ENCODE results near the gene ZNF518B.

Gene ZNF518B

DNA sequence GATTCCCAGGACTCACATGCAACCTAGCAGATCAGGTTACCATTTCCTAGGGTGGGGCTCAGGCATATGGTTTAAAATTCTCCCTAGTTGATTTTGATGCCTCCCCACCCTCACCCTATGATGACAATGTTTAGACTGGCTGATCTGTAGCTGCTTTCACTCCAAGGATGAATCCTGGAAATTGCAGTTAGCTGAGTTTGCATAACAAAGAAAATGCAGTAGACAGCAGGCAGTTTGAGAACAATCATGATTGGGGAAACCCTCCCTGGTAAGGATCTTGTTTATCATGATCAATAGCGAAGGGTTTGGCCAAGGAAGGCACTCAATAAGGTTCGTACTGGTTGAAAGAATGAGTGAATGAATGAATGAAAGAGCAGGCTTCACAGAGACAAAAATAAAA lies 2.1 kb downstream of the ZNF518B start:
- Histone ChIP-seq H2BK5ac (ENCODE audit: low read length) (no peak overlapping the region), H4K91ac (ENCODE audit: low read depth, low read length, poor library complexity) (no peak overlapping the region), H3K4ac (ENCODE audit: low read length) (no peak overlapping the region), H2BK120ac (ENCODE audit: low read depth, low read length) (no peak overlapping the region), H3K79me1 (ENCODE audit: low read depth, low read length) (peaks cover 15% of the 10 kb centered on the region), H3K27me3 (ENCODE audit: control insufficient read depth in 3 of 3, insufficient read depth in 3 of 3, low read depth in 1 of 3, low read length in 3 of 3) (peaks cover 4 to 16% (median 13%) of the 10 kb centered on the region in 3 experiments), H3K14ac (ENCODE audit: low read length) (no peak overlapping the region), H3K4me3 (ENCODE audit: low read length in 2 of 2) (no peak overlapping the region), H3K36me3 (replicated peaks in 1 of 2; ENCODE audit: control insufficient read depth in 2 of 2, insufficient read depth in 2 of 2, low read length in 2 of 2) (peaks cover 23 to 51% of the 10 kb centered on the region in 2 donors), H3K27ac (replicated peaks; ENCODE audit: low read length) (no peak overlapping the region), H3K23ac (ENCODE audit: low read depth, low read length, poor library complexity) (no peak overlapping the region), H3K18ac (ENCODE audit: low read length) (no peak overlapping the region), H3K9me3 (replicated peaks in 1 of 2; ENCODE audit: control insufficient read depth in 2 of 2, insufficient read depth in 1 of 2, low read depth in 1 of 2, low read length in 2 of 2) (peaks cover 23 to 32% of the 10 kb centered on the region in 2 donors), H2AFZ (ENCODE audit: low read length) (no peak overlapping the region), H2BK15ac (ENCODE audit: low read length) (no peak overlapping the region), H2AK5ac (ENCODE audit: low read depth, low read length) (no peak overlapping the region), H2BK12ac (ENCODE audit: low read length) (no peak overlapping the region), H4K8ac (ENCODE audit: low read depth, low read length) (no peak overlapping the region), H3K4me2 (ENCODE audit: insufficient read depth, low read length, poor library complexity, severe bottlenecking) (no peak overlapping the region), H3K9ac (ENCODE audit: low read depth, low read length, poor library complexity) (no peak overlapping the region), H3K4me1 (ENCODE audit: control insufficient read depth in 2 of 2, insufficient read depth in 1 of 2, low read depth in 1 of 2, low read length in 2 of 2) (peaks cover 0 to 5% of the 10 kb centered on the region in 2 donors)
- no peak for DNase-seq (ENCODE audit: low spot score)
- WGBS, 2 donors (ENCODE audit: extremely low coverage in 2 of 2, insufficient read length in 2 of 2, insufficient replicate concordance in 1 of 2) = no CpG with 5 or more reads among the region's 2 CpGs

DNA sequence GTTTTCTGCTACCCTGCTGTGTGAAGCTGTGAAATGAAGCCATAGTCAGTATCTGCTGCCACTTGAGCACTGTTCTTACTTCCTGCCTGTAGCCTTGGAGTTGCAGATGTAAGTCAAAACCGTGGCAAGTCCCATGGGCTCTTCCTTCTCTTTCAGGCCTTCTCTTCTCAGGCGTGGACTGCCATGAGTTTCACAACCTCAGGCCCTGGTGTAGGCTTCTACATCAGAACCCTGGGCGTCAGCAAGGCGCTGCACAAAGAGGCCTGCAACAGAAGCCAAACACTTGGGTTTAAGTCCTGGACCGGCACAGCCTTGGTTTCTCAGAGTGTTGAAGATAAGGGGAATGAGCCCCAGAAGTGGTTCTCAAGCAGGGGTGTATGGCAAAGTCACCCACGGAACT lies 2.5 kb downstream of the ZNF518B start:
- H4K8ac ChIP-seq (ENCODE audit: low read depth, low read length) = no peak overlapping the region
- no peak for DNase-seq (ENCODE audit: low spot score)
- H3K23ac ChIP-seq (ENCODE audit: low read depth, low read length, poor library complexity) = no peak overlapping the region
- H4K91ac ChIP-seq (ENCODE audit: low read depth, low read length, poor library complexity) = no peak overlapping the region
- H2AK5ac ChIP-seq (ENCODE audit: low read depth, low read length) = no peak overlapping the region
- no peak overlapping the region for H3K18ac ChIP-seq (ENCODE audit: low read length)
- peaks cover 23 to 32% of the 10 kb centered on the region in 2 donors for H3K9me3 ChIP-seq (replicated peaks in 1 of 2; ENCODE audit: control insufficient read depth in 2 of 2, insufficient read depth in 1 of 2, low read depth in 1 of 2, low read length in 2 of 2)
- no peak overlapping the region for H2BK120ac ChIP-seq (ENCODE audit: low read depth, low read length)
- H2BK5ac ChIP-seq (ENCODE audit: low read length) = no peak overlapping the region
- peaks cover 15% of the 10 kb centered on the region for H3K79me1 ChIP-seq (ENCODE audit: low read depth, low read length)
- no CpG with 5 or more reads among the region's 6 CpGs for WGBS, 2 donors (ENCODE audit: extremely low coverage in 2 of 2, insufficient read length in 2 of 2, insufficient replicate concordance in 1 of 2)
- peaks cover 4 to 16% (median 12%) of the 10 kb centered on the region in 3 experiments for H3K27me3 ChIP-seq (ENCODE audit: control insufficient read depth in 3 of 3, insufficient read depth in 3 of 3, low read depth in 1 of 3, low read length in 3 of 3)
- no peak overlapping the region for H2BK12ac ChIP-seq (ENCODE audit: low read length)
- H3K36me3 ChIP-seq (replicated peaks in 1 of 2; ENCODE audit: control insufficient read depth in 2 of 2, insufficient read depth in 2 of 2, low read length in 2 of 2) = peaks cover 26 to 55% of the 10 kb centered on the region in 2 donors
- H3K14ac ChIP-seq (ENCODE audit: low read length) = no peak overlapping the region
- H3K4me2 ChIP-seq (ENCODE audit: insufficient read depth, low read length, poor library complexity, severe bottlenecking) = no peak overlapping the region
- H2BK15ac ChIP-seq (ENCODE audit: low read length) = no peak overlapping the region
- H3K4ac ChIP-seq (ENCODE audit: low read length) = no peak overlapping the region
- peaks cover 0 to 5% of the 10 kb centered on the region in 2 donors for H3K4me1 ChIP-seq (ENCODE audit: control insufficient read depth in 2 of 2, insufficient read depth in 1 of 2, low read depth in 1 of 2, low read length in 2 of 2)
- H3K27ac ChIP-seq (replicated peaks; ENCODE audit: low read length) = no peak overlapping the region
- no peak overlapping the region for H2AFZ ChIP-seq (ENCODE audit: low read length)
- H3K4me3 ChIP-seq (ENCODE audit: low read length in 2 of 2) = no peak overlapping the region
- H3K9ac ChIP-seq (ENCODE audit: low read depth, low read length, poor library complexity) = no peak overlapping the region

- peaks cover 0 to 5% of the 10 kb centered on the region in 2 donors for H3K4me1 ChIP-seq (ENCODE audit: control insufficient read depth in 2 of 2, insufficient read depth in 1 of 2, low read depth in 1 of 2, low read length in 2 of 2)
- H3K4me2 ChIP-seq (ENCODE audit: insufficient read depth, low read length, poor library complexity, severe bottlenecking) = no peak overlapping the region
- no peak overlapping the region for H2BK5ac ChIP-seq (ENCODE audit: low read length)
- peaks cover 15% of the 10 kb centered on the region for H3K79me1 ChIP-seq (ENCODE audit: low read depth, low read length)
- H3K14ac ChIP-seq (ENCODE audit: low read length) = no peak overlapping the region
- H2AK5ac ChIP-seq (ENCODE audit: low read depth, low read length) = no peak overlapping the region
- no peak for DNase-seq (ENCODE audit: low spot score)
- no peak overlapping the region for H2AFZ ChIP-seq (ENCODE audit: low read length)
- H3K9me3 ChIP-seq (replicated peaks in 1 of 2; ENCODE audit: control insufficient read depth in 2 of 2, insufficient read depth in 1 of 2, low read depth in 1 of 2, low read length in 2 of 2) = peaks cover 19 to 33% of the 10 kb centered on the region in 2 donors
- no peak overlapping the region for H3K27ac ChIP-seq (replicated peaks; ENCODE audit: low read length)
- H2BK15ac ChIP-seq (ENCODE audit: low read length) = no peak overlapping the region
- H3K23ac ChIP-seq (ENCODE audit: low read depth, low read length, poor library complexity) = no peak overlapping the region
- peaks cover 26 to 60% of the 10 kb centered on the region in 2 donors for H3K36me3 ChIP-seq (replicated peaks in 1 of 2; ENCODE audit: control insufficient read depth in 2 of 2, insufficient read depth in 2 of 2, low read length in 2 of 2)
- H3K4me3 ChIP-seq (ENCODE audit: low read length in 2 of 2) = no peak overlapping the region
- H4K8ac ChIP-seq (ENCODE audit: low read depth, low read length) = no peak overlapping the region
- H3K27me3 ChIP-seq (ENCODE audit: control insufficient read depth in 3 of 3, insufficient read depth in 3 of 3, low read depth in 1 of 3, low read length in 3 of 3) = peaks cover 2 to 16% (median 10%) of the 10 kb centered on the region in 3 experiments
- H4K91ac ChIP-seq (ENCODE audit: low read depth, low read length, poor library complexity) = no peak overlapping the region
- no peak overlapping the region for H2BK12ac ChIP-seq (ENCODE audit: low read length)
- no peak overlapping the region for H3K4ac ChIP-seq (ENCODE audit: low read length)
- no CpG with 5 or more reads among the region's 1 CpG for WGBS, 2 donors (ENCODE audit: extremely low coverage in 2 of 2, insufficient read length in 2 of 2, insufficient replicate concordance in 1 of 2)
- no peak overlapping the region for H3K9ac ChIP-seq (ENCODE audit: low read depth, low read length, poor library complexity)
- no peak overlapping the region for H3K18ac ChIP-seq (ENCODE audit: low read length)
- no peak overlapping the region for H2BK120ac ChIP-seq (ENCODE audit: low read depth, low read length)
These were observed 3.1 kb downstream of the ZNF518B start for GRCh38 chr4:10454121-10454520.

DNA sequence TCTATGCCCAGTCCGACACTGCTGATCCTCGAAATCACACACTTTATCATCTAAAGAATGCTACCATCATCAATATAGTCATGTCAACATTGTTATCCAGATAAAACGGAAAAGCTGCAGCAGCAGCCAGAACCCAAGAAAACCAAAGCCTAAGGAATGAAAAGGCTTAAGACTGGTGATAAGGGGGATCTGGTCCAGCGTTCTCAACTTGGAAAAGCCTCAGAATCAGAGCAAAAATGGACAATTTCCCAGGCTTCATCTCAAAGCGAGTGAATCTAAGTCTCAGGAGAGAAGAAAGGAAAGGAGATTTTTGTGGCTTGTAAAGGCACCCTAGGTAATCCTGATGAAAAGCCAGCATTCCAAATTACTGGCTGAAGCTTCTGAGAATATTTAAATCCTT lies 8.2 kb downstream of the ZNF518B start:
- H2BK15ac ChIP-seq (ENCODE audit: low read length) = no peak overlapping the region
- no peaks in the 10 kb centered on the region for H3K27me3 ChIP-seq (ENCODE audit: control insufficient read depth in 3 of 3, insufficient read depth in 3 of 3, low read depth in 1 of 3, low read length in 3 of 3)
- H2BK12ac ChIP-seq (ENCODE audit: low read length) = no peak overlapping the region
- no peak overlapping the region for H4K8ac ChIP-seq (ENCODE audit: low read depth, low read length)
- peaks cover 9% of the 10 kb centered on the region for H3K79me1 ChIP-seq (ENCODE audit: low read depth, low read length)
- H3K9me3 ChIP-seq (replicated peaks in 1 of 2; ENCODE audit: control insufficient read depth in 2 of 2, insufficient read depth in 1 of 2, low read depth in 1 of 2, low read length in 2 of 2) = peaks cover 46 to 51% of the 10 kb centered on the region in 2 donors
- no CpG with 5 or more reads among the region's 5 CpGs for WGBS, 2 donors (ENCODE audit: extremely low coverage in 2 of 2, insufficient read length in 2 of 2, insufficient replicate concordance in 1 of 2)
- peaks cover 53 to 92% of the 10 kb centered on the region in 2 donors for H3K36me3 ChIP-seq (replicated peaks in 1 of 2; ENCODE audit: control insufficient read depth in 2 of 2, insufficient read depth in 2 of 2, low read length in 2 of 2)
- no peak for DNase-seq (ENCODE audit: low spot score)
- H3K4me1 ChIP-seq (ENCODE audit: control insufficient read depth in 2 of 2, insufficient read depth in 1 of 2, low read depth in 1 of 2, low read length in 2 of 2) = no peaks in the 10 kb centered on the region
- H4K91ac ChIP-seq (ENCODE audit: low read depth, low read length, poor library complexity) = no peak overlapping the region
- H3K23ac ChIP-seq (ENCODE audit: low read depth, low read length, poor library complexity) = no peak overlapping the region
- H3K27ac ChIP-seq (replicated peaks; ENCODE audit: low read length) = no peak overlapping the region
- no peak overlapping the region for H2BK5ac ChIP-seq (ENCODE audit: low read length)
- H3K9ac ChIP-seq (ENCODE audit: low read depth, low read length, poor library complexity) = no peak overlapping the region
- H2BK120ac ChIP-seq (ENCODE audit: low read depth, low read length) = no peak overlapping the region
- no peak overlapping the region for H3K4me2 ChIP-seq (ENCODE audit: insufficient read depth, low read length, poor library complexity, severe bottlenecking)
- H3K4ac ChIP-seq (ENCODE audit: low read length) = no peak overlapping the region
- H3K4me3 ChIP-seq (ENCODE audit: low read length in 2 of 2) = no peak overlapping the region
- H2AK5ac ChIP-seq (ENCODE audit: low read depth, low read length) = no peak overlapping the region
- no peak overlapping the region for H3K18ac ChIP-seq (ENCODE audit: low read length)
- no peak overlapping the region for H3K14ac ChIP-seq (ENCODE audit: low read length)
- no peak overlapping the region for H2AFZ ChIP-seq (ENCODE audit: low read length)

Data from neuronal stem cell (in vitro differentiated cells).